Upper lobe of left lung (tissue), 4 donors: ENCODE measurements around the gene GRIK1.

ENCODE experiments used
- EP300 ChIP-seq, 4 donors: sonication (generic); formaldehyde crosslinking; IDR thresholded peaks; one replicate each; pipeline ENCODE4 v1.5.1; 2017; ENCODE audit warnings: antibody characterized with exemption in 4 of 4, control low read depth in 2 of 4
- POLR2A ChIP-seq, 4 donors: fragments of 450-650 bp; IDR thresholded peaks; one replicate each; pipeline ENCODE4 v1.5.1; 2016 to 2017; ENCODE audit warnings: antibody characterized with exemption in 4 of 4, mild to moderate bottlenecking in 2 of 4
- TF ChIP-seq, protein P1 (sequence below), 6 experiments: fragments of 450-650 bp in 4 of 6; fragments of 200-600 bp in 2 of 6; sonication (generic) in 2 of 6; IDR thresholded peaks; one replicate each; pipeline ENCODE4 v1.5.1; 2016 to 2019; ENCODE audit warnings: antibody characterized with exemption in 6 of 6

DNA sequence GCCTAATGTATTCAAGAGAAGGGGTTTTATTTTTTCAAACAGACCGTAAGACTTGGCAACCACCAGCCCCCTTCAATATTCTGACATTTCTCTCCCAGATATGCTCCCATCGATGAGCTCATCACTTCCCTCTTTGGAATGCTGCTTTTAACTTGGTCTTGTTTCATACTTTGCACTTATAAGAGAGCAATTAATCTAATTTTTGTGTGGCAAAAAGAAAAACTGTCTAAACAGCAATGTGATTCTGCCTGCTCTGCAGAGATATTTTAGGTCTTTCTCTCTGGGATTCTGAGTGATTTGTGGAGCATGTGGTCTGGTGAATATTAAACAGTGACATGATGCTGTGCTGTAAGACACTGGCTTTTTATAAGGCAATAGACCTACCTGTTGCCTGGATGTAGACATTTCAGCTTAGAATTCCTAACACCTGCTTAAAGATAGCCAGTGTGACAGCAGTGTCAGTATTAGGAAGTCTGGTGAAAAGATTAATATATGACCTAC, 356.3 kb downstream of the GRIK1 start:
- TF ChIP-seq EP300 (IDR thresholded peaks at IDR 0.05) (no peak), POLR2A (IDR thresholded peaks at IDR 0.05) (no peak)
- TF ChIP-seq, protein P1, sequence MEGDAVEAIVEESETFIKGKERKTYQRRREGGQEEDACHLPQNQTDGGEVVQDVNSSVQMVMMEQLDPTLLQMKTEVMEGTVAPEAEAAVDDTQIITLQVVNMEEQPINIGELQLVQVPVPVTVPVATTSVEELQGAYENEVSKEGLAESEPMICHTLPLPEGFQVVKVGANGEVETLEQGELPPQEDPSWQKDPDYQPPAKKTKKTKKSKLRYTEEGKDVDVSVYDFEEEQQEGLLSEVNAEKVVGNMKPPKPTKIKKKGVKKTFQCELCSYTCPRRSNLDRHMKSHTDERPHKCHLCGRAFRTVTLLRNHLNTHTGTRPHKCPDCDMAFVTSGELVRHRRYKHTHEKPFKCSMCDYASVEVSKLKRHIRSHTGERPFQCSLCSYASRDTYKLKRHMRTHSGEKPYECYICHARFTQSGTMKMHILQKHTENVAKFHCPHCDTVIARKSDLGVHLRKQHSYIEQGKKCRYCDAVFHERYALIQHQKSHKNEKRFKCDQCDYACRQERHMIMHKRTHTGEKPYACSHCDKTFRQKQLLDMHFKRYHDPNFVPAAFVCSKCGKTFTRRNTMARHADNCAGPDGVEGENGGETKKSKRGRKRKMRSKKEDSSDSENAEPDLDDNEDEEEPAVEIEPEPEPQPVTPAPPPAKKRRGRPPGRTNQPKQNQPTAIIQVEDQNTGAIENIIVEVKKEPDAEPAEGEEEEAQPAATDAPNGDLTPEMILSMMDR (IDR thresholded peaks at IDR 0.05), result no peak
